ENCODE data around the gene MCHR1.

MCHR1 gene

DNA sequence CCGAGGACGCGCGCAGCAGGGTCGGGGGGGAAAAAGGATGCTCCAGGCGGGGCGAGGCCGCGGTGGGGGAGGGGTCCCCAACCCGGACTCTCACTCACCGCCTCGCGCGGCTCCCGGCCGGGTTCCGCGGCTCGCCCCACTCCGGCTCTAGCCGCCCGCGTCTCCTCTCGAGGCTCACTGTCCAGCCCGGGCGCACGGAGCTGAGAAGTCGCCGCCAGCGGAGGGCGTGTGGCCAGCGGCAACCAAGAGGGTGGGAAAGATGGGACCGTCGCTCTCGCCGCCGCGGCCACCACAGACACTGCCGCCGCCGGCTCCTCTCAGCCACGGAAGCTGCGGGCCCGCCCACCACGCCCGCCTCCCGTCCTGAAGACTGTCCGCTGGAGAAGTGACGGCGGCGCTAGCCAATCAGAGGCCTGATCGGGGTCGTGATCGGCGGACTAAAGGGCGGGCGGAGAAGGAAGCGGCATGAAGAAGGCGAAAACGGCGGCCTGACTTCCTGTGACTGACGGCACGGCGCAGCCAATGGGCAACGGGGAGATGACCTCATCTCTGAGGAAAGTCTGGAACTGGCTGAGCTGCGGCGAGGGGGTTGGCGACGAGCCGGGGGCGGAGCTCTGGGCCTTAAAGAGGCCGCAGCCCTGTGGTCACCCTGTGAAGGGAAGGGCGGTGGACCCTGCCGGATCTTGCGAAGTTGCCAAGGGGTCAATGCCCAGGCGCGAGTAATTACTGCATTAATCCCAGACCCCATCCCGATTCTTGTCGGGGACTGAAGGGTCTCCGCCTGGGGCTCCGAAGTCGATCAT is 42.7 kb upstream of the MCHR1 start, which contains the start of gene MRTFA:
Gene MRTFA, minus strand, starts transcription at position 340 of the 803 bp plus-strand sequence.
- TF ChIP-seq, protein P1, sequence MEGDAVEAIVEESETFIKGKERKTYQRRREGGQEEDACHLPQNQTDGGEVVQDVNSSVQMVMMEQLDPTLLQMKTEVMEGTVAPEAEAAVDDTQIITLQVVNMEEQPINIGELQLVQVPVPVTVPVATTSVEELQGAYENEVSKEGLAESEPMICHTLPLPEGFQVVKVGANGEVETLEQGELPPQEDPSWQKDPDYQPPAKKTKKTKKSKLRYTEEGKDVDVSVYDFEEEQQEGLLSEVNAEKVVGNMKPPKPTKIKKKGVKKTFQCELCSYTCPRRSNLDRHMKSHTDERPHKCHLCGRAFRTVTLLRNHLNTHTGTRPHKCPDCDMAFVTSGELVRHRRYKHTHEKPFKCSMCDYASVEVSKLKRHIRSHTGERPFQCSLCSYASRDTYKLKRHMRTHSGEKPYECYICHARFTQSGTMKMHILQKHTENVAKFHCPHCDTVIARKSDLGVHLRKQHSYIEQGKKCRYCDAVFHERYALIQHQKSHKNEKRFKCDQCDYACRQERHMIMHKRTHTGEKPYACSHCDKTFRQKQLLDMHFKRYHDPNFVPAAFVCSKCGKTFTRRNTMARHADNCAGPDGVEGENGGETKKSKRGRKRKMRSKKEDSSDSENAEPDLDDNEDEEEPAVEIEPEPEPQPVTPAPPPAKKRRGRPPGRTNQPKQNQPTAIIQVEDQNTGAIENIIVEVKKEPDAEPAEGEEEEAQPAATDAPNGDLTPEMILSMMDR (IDR thresholded peaks at IDR 0.05): no peak

DNA sequence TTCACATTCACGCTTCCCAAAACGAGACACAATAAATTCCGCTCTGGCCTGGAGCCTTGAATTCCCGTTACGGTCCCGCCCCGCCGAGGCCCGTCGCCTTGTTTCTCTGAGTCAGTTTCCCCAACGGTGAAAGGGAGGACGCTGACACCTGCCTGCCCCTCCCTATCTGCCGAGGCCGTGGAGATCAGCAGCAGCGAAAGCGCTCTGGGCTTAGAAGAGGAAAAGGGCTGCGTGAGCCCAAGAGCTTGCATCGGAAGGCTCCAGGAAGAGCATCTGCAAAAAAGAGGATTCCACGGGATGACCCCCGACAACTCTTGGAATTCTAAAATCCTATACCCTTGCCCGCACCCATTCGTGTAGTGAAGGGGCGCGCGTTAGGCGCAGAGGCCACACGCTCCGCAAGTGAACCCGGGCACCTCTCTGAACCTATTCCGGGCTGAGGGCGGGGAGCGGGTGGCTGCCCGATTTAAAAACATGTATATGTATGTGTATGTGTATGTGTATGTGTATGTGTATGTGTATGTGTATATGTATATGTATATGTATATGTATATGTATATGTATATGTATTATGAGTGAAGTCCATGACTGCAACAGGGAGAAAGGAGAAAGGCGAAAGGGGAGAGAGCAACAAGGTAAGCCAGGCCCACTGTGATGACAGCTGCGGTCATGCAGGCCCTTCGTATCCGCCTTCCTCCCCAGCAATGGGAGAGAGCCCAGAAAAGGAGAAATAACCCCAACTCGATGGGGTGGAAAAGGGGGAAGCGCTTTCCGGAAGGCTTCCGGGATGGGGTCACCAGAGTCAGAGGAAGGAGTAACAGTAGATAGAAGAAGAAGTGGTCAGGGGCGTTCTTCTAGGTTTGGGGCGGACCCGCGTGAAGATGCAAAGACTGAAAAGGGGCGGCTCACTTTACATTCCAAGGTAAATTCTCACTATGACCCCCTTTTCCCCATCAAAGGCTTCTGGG is 41.8 kb upstream of the MCHR1 start:
- TF ChIP-seq, protein P1 (IDR thresholded peaks at IDR 0.05): no peak

DNA sequence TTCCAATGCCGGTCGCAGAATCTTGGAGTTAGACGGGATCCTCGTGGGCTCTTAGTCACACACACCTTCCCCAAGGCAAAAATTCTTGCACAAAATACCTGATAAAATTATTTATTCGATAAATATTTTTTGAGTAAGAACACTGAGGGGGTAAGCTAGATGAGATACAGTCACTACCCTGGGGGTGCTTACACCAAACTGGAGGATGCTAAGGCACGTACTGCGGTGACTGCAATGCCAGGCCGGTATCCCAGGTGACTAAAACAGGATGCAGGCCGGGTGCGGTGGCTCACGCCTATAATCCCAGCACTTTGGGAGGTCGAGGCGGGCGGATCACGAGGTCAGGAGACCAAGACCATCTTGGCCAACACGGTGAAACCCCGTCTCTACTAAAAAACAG is 41.0 kb upstream of the MCHR1 start:
- TF ChIP-seq, protein P1 (IDR thresholded peaks at IDR 0.05): no peak

DNA sequence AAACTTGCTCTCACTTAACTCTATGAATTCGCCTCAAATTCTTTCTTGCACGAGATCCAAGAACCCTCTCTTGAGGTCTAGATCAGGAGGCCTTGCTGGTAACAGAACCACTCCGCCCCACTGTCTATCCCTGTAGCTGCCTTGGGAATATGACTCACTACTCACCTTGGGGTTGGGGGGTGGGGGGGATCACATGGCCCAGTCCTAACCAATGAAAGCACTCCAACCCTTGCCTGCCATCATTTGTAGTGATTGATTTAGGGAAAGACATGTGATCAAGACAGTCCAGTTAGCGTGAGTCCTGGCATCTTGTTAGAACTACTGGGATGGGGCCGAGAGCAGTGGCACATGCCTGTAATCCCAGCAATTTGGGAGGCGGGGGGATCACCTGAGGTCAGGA is 38.0 kb upstream of the MCHR1 start:
- TF ChIP-seq, protein P1 (IDR thresholded peaks at IDR 0.05): no peak

DNA sequence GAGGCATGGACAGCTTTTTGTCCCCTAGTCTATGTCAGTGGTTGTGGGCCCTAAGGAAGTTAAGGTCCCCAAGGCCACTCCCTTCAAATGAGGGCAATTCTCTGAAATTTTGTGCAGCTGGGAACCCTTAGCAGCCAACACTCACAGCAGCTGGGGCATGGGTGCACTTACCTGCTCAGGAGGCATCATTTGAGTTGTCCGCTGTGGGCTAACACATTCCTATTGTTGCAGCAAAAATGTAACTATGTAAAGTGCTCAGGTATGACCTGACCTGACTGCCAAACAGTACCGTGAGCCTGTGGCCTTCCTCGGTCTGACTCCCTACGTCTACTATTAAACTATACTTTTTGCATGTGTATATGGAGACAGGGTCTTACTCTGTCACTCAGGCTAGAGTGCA is 37.0 kb upstream of the MCHR1 start:
- TF ChIP-seq, protein P1 (IDR thresholded peaks at IDR 0.05): no peak

DNA sequence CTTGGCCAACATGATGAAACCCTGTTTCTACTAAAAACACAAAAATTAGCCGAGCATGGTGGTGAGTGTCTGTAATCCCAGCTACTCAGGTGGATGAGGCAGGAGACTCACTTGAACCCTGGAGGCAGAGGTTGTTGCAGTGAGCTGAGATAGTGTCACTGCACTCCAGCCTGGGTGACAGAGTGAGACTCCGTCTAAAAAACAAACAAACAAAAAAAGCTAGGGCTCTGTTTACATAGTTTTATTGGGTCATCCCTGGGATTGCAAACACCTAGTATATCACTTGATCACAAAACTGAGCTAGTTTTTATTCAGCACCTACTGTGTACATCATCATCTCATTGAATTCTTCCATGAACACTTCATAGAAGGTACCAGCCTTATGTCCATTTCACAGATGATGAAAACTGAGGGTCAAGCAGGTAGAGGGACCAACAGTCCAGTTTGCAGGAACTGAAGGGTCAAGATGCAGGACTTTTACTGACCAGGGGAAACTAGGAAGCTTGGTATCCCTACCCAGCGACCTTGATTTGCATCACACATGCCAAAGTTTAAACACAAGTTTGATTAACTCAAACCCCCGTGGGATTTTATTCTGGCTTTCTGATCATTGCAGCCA is 33.6 kb upstream of the MCHR1 start:
- TF ChIP-seq, protein P1 (IDR thresholded peaks at IDR 0.05): no peak

DNA sequence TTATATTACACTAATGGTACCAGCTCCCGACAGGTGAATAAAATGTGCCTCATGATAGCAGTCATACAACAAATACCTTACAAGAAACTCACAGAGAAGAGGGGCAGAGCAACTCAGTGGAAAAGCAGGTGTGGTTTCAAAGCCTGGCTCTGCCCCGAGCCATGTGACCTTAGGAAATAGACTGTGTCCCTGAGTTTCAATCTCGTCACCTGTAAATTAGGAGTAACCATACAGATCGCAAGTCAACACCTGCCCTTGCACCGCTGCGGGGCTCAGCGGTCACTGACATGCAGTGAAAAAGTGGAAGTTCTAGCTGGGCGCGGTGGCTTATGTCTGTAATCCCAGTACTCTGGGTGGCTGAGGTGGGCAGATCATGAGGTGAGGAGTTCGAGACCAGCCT is 30.9 kb upstream of the MCHR1 start:
- TF ChIP-seq, protein P1 (IDR thresholded peaks at IDR 0.05): no peak

Measured in LNCAP (cell line).